ENCODE measurements around the gene DDX51.

The DDX51 gene

GRCh38 chr12:132111654-132112304 is 32.3 kb downstream of the DDX51 start:
- peak; percentile 34 for DNase-seq

- DNase-seq = peak; percentile 13
Observed at GRCh38 chr12:132110677-132111076, 33.4 kb downstream of the DDX51 start.

GRCh38 chr12:132109741-132110140 is 34.4 kb downstream of the DDX51 start:
- DNase-seq = peak; percentile 13

GRCh38 chr12:132108211-132108832 is 35.8 kb downstream of the DDX51 start:
- peak; percentile 32 for DNase-seq

- no peak for DNase-seq
Observed at GRCh38 chr12:132106921-132107320, 37.2 kb downstream of the DDX51 start.

GRCh38 chr12:132105467-132105866 is 38.7 kb downstream of the DDX51 start:
- DNase-seq = peak; percentile 20

GRCh38 chr12:132103542-132104308 is 40.4 kb downstream of the DDX51 start:
- peak; percentile 38 for DNase-seq

- peak; percentile 25 for DNase-seq
Observed at GRCh38 chr12:132103072-132103471, 41.0 kb downstream of the DDX51 start.

GRCh38 chr12:132102297-132102696 is 41.8 kb downstream of the DDX51 start:
- DNase-seq = peak; percentile 18

- peak; percentile 40 for DNase-seq
Observed at GRCh38 chr12:132100306-132101065, 43.6 kb downstream of the DDX51 start.

- peak; percentile 42 for DNase-seq
Observed at GRCh38 chr12:132099739-132100138, 44.4 kb downstream of the DDX51 start.

GRCh38 chr12:132095520-132096409 is 48.4 kb downstream of the DDX51 start:
- DNase-seq = peak; percentile 29

- DNase-seq = peak; percentile 37
Observed at GRCh38 chr12:132094269-132094891, 49.7 kb downstream of the DDX51 start.

- no peak for DNase-seq
Observed at GRCh38 chr12:132089407-132089910, 54.7 kb downstream of the DDX51 start.

Data from activated CD8-positive, alpha-beta memory T cell treated with anti-CD3 and anti-CD28 coated beads, Interleukin-2, amount 50 U/mL, for 48 hours (primary cell).